ENCODE data around the gene SH3GLB1. TPM values are rescaled to one million over a fixed set of nuclear protein-coding genes. Genes with fewer than 3 reads are reported as not detected.

Gene SH3GLB1
- total and polyA plus RNA-seq, 2 of the 13 experiments (the other 11 are each of a cell fraction or from before 2014, with no cell fraction given): 26.0 to 41.5 TPM

DNA sequence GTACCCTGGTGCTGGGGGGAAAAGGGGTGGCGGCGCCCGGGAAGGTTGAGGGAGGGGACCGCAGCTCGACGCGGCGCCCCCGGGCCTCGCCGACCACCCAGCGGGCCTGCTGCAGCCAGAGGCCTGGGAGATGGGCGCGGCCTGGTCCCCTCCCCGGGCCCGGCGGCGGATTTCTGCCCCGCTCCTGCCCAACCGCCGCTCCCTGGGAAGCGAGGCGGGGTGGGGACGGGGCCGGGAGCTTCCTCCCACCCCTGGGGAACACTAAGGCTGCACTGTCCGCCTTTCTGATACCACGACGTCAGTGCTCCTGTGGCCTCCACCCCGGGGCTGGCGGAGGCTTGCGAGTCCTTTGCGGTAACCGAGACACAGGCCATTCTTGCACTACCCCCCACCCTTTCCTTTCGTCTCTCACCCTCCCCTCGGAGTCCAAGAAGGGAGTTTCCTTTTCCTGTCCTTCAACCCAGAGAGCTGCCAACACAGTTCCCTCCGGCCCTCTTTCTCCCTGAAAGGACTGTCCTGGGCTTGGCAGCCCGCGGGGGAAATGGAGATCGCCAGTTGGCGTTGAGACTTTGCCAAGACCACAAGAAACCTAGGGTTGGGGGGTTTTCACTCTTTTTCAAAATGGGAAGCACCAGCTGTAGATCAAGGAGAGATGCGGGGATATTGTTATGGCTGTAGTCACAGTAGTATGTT, 742 bp downstream of the SH3GLB1 start (continued):
- TF ChIP-seq, protein P1, sequence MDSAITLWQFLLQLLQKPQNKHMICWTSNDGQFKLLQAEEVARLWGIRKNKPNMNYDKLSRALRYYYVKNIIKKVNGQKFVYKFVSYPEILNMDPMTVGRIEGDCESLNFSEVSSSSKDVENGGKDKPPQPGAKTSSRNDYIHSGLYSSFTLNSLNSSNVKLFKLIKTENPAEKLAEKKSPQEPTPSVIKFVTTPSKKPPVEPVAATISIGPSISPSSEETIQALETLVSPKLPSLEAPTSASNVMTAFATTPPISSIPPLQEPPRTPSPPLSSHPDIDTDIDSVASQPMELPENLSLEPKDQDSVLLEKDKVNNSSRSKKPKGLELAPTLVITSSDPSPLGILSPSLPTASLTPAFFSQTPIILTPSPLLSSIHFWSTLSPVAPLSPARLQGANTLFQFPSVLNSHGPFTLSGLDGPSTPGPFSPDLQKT (CRISPR knock-in tag; IDR thresholded peaks at IDR 0.05; ENCODE audit: borderline replicate concordance): no peak
- TF ChIP-seq ZFP91 (CRISPR knock-in tag; IDR thresholded peaks at IDR 0.05; ENCODE audit: borderline replicate concordance) (no peak), TIGD3 (CRISPR knock-in tag; IDR thresholded peaks at IDR 0.05; ENCODE audit: borderline replicate concordance) (no peak), ZNF777 (CRISPR knock-in tag; IDR thresholded peaks at IDR 0.05) (no peak; the same call in 1 of the 2 replicates), ZNF274 (CRISPR knock-in tag; IDR thresholded peaks at IDR 0.05) (no peak), MAZ (IDR thresholded peaks at IDR 0.05; ENCODE audit: borderline replicate concordance, low read depth, low read length) (no peak), MAZ (CRISPR knock-in tag; IDR thresholded peaks at IDR 0.05; ENCODE audit: low read depth) (no peak), ZSCAN9 (CRISPR knock-in tag; IDR thresholded peaks at IDR 0.05; ENCODE audit: borderline replicate concordance) (no peak), ARID2 (CRISPR knock-in tag; IDR thresholded peaks at IDR 0.05; ENCODE audit: borderline replicate concordance) (no peak), HDAC6 (IDR thresholded peaks at IDR 0.05; ENCODE audit: low read depth, low read length) (no peak), HCFC1 (IDR thresholded peaks at IDR 0.05; ENCODE audit: low read depth, low read length) (no peak), ZNF616 (CRISPR knock-in tag; IDR thresholded peaks at IDR 0.05; ENCODE audit: low read depth) (no peak)
- TF ChIP-seq, protein P2, sequence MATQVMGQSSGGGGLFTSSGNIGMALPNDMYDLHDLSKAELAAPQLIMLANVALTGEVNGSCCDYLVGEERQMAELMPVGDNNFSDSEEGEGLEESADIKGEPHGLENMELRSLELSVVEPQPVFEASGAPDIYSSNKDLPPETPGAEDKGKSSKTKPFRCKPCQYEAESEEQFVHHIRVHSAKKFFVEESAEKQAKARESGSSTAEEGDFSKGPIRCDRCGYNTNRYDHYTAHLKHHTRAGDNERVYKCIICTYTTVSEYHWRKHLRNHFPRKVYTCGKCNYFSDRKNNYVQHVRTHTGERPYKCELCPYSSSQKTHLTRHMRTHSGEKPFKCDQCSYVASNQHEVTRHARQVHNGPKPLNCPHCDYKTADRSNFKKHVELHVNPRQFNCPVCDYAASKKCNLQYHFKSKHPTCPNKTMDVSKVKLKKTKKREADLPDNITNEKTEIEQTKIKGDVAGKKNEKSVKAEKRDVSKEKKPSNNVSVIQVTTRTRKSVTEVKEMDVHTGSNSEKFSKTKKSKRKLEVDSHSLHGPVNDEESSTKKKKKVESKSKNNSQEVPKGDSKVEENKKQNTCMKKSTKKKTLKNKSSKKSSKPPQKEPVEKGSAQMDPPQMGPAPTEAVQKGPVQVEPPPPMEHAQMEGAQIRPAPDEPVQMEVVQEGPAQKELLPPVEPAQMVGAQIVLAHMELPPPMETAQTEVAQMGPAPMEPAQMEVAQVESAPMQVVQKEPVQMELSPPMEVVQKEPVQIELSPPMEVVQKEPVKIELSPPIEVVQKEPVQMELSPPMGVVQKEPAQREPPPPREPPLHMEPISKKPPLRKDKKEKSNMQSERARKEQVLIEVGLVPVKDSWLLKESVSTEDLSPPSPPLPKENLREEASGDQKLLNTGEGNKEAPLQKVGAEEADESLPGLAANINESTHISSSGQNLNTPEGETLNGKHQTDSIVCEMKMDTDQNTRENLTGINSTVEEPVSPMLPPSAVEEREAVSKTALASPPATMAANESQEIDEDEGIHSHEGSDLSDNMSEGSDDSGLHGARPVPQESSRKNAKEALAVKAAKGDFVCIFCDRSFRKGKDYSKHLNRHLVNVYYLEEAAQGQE (IDR thresholded peaks at IDR 0.05; ENCODE audit: borderline replicate concordance in 1 of 2, low read depth in 1 of 2, low read length in 2 of 2): no peak
- TF ChIP-seq, protein P3, sequence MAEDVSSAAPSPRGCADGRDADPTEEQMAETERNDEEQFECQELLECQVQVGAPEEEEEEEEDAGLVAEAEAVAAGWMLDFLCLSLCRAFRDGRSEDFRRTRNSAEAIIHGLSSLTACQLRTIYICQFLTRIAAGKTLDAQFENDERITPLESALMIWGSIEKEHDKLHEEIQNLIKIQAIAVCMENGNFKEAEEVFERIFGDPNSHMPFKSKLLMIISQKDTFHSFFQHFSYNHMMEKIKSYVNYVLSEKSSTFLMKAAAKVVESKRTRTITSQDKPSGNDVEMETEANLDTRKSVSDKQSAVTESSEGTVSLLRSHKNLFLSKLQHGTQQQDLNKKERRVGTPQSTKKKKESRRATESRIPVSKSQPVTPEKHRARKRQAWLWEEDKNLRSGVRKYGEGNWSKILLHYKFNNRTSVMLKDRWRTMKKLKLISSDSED (CRISPR knock-in tag; IDR thresholded peaks at IDR 0.05): no peak; the same call in 1 of the 2 replicates
